Esophagus muscularis mucosa (tissue), 4 donors: ENCODE results near the gene PLPP1. TPM values are rescaled to one million over a fixed set of nuclear protein-coding genes. Genes with fewer than 3 reads are reported as not detected.

ENCODE experiments used
- DNase-seq: peaks from one replicate; pipeline ENCODE4 v3.0.0-alpha.2; 2017; ENCODE audit errors: extremely low spot score
- H3K27ac ChIP-seq, 4 donors: fragments of 200-600 bp; sonication (generic); replicated peaks in 1 of 4; 1 replicate in 3 of 4; 2 replicates in 1 of 4; pipeline ENCODE4 v1.5.1; 2016 to 2019; ENCODE audit warnings: mild to moderate bottlenecking in 1 of 4
- H3K27me3 ChIP-seq, 4 donors: fragments of 200-600 bp; sonication (generic); one replicate each; pipeline versions ENCODE4 v1.5.1 to v1.6.0; 2016 to 2019
- H3K36me3 ChIP-seq, 4 donors: fragments of 200-600 bp; sonication (generic); one replicate each; pipeline ENCODE4 v1.5.1; 2016 to 2019
- H3K4me1 ChIP-seq, 4 donors: fragments of 200-600 bp; sonication (generic); one replicate each; pipeline ENCODE4 v1.5.1; 2016 to 2019
- H3K4me3 ChIP-seq, 4 donors: fragments of 200-600 bp; sonication (generic); 1 replicate in 2 of 4; 2 replicates in 2 of 4; pipeline ENCODE4 v1.5.1; 2016 to 2019; ENCODE audit warnings: mild to moderate bottlenecking in 4 of 4, moderate library complexity in 1 of 4
- H3K9me3 ChIP-seq, 4 donors: fragments of 200-600 bp; sonication (generic); 1 replicate in 3 of 4; 2 replicates in 1 of 4; pipeline ENCODE4 v1.5.1; 2016 to 2019
- EP300 ChIP-seq: sonication (generic); formaldehyde crosslinking; IDR thresholded peaks from one replicate; pipeline ENCODE4 v1.6.1; 2017; ENCODE audit warnings: antibody characterized with exemption
- POLR2A ChIP-seq: fragments of 450-650 bp; IDR thresholded peaks from one replicate; pipeline ENCODE4 v1.6.1; 2017; ENCODE audit warnings: antibody characterized with exemption, moderate library complexity, mild to moderate bottlenecking, low read depth
- POLR2AphosphoS5 ChIP-seq, 2 donors: sonication (generic); formaldehyde crosslinking; IDR thresholded peaks; one replicate each; pipeline ENCODE4 v1.6.1; 2017; ENCODE audit warnings: antibody characterized with exemption in 2 of 2
- WGBS: methylation state at CpG from one replicate; pipeline ENCODE4 v1.1.5; 2018; 5-methylcytosine and 5-hydroxymethylcytosine counted together
- intact Hi-C: fragments of 100-400 bp; cut with DNase I; formaldehyde crosslinking; loops from one replicate; pipeline ENCODE4 v1.15.1; 2023
- total RNA-seq, 4 donors: library from RNA; depleted of rRNA; stranded (reverse); fragments of >200 nt; gene quantifications; one replicate each; pipeline versions ENCODE4 v1.1.0 to v1.2.1, GENCODE V29; 2016
- TF ChIP-seq, protein P1 (sequence below), 3 experiments: fragments of 200-600 bp in 2 of 3; fragments of 450-650 bp in 1 of 3; sonication (generic) in 2 of 3; IDR thresholded peaks; one replicate each; pipeline ENCODE4 v1.5.1; 2017 to 2019; ENCODE audit warnings: antibody characterized with exemption in 3 of 3, mild to moderate bottlenecking in 2 of 3, moderate library complexity in 1 of 3

Gene PLPP1
- total RNA-seq, 4 donors from 2014 or later: 186 to 306 (median 241) TPM

GRCh38 chr5:55572020-55572419, 37.3 kb upstream of the PLPP1 start:
- H3K4me1 ChIP-seq: peaks cover 23 to 31% (median 27%) of the 10 kb centered on the region in 4 donors
- TF ChIP-seq POLR2A (no peak), POLR2AphosphoS5 (IDR thresholded peaks at IDR 0.05) (no peak), EP300 (no peak)
- TF ChIP-seq, protein P1, sequence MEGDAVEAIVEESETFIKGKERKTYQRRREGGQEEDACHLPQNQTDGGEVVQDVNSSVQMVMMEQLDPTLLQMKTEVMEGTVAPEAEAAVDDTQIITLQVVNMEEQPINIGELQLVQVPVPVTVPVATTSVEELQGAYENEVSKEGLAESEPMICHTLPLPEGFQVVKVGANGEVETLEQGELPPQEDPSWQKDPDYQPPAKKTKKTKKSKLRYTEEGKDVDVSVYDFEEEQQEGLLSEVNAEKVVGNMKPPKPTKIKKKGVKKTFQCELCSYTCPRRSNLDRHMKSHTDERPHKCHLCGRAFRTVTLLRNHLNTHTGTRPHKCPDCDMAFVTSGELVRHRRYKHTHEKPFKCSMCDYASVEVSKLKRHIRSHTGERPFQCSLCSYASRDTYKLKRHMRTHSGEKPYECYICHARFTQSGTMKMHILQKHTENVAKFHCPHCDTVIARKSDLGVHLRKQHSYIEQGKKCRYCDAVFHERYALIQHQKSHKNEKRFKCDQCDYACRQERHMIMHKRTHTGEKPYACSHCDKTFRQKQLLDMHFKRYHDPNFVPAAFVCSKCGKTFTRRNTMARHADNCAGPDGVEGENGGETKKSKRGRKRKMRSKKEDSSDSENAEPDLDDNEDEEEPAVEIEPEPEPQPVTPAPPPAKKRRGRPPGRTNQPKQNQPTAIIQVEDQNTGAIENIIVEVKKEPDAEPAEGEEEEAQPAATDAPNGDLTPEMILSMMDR (IDR thresholded peaks at IDR 0.05): no peak

GRCh38 chr5:55570570-55570969, 35.8 kb upstream of the PLPP1 start:
- Histone ChIP-seq H3K4me3 (no peak overlapping the region), H3K4me1 (peaks cover 9 to 17% (median 15%) of the 10 kb centered on the region in 4 donors), H3K27me3 (no peaks in the 10 kb centered on the region), H3K9me3 (no peaks in the 10 kb centered on the region), H3K36me3 (no peaks in the 10 kb centered on the region), H3K27ac (peak overlapping the region in 1 of 4 donors; percentile 23)
- intact Hi-C loops: no loop called here
- 95% methylated on average over 4 of the region's 4 CpGs for WGBS
- no peak for DNase-seq
- TF ChIP-seq EP300 (no peak), POLR2AphosphoS5 (IDR thresholded peaks at IDR 0.05) (no peak), POLR2A (no peak)
- TF ChIP-seq, protein P1 (IDR thresholded peaks at IDR 0.05): no peak

More at GRCh38 chr5:55572020-55572419, 37.3 kb upstream of the PLPP1 start:
- intact Hi-C loops: no loop called here
- DNase-seq: no peak
- Histone ChIP-seq H3K27me3 (no peaks in the 10 kb centered on the region), H3K9me3 (no peaks in the 10 kb centered on the region), H3K27ac (no peak overlapping the region), H3K36me3 (no peaks in the 10 kb centered on the region), H3K4me3 (no peak overlapping the region)

DNA sequence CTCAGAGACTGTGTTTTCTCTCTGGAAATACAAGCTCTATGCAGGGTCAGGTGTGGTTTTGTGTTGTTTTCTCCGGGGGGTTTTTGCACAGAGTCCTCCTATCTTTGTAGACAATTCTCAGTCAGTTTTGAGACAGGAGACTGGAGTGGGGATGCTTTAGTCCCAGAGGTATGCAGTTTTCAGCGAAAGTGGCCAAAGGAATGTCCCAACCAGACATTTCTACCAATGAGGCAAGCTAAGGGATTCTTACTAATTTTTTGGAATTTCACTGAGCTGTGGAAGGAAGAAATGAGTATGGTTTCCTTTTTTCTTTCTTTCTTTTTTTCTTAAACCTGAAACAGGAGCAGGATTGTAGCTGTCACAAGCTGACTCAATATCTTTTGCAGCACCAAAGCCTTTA, 35.3 kb upstream of the PLPP1 start:
- intact Hi-C loops: no loop called here
- H3K4me1 ChIP-seq: peaks cover 8 to 17% (median 15%) of the 10 kb centered on the region in 4 donors
- H3K27ac ChIP-seq: peak overlapping the region; percentile 10 to 31 (median 18)
- no peaks in the 10 kb centered on the region for H3K36me3 ChIP-seq
- no peaks in the 10 kb centered on the region for H3K9me3 ChIP-seq
- no peaks in the 10 kb centered on the region for H3K27me3 ChIP-seq
- no peak for DNase-seq
- TF ChIP-seq EP300 (no peak), POLR2AphosphoS5 (IDR thresholded peaks at IDR 0.05) (no peak), POLR2A (no peak)
- TF ChIP-seq, protein P1 (IDR thresholded peaks at IDR 0.05): no peak
- H3K4me3 ChIP-seq: no peak overlapping the region
- WGBS: 92% methylated on average over 2 of the region's 2 CpGs

- intact Hi-C loops: no loop called here
- H3K36me3 ChIP-seq: no peaks in the 10 kb centered on the region
- H3K9me3 ChIP-seq: no peaks in the 10 kb centered on the region
- DNase-seq: no peak
- TF ChIP-seq, protein P1 (IDR thresholded peaks at IDR 0.05): no peak
- peak in 1 of 2 donors; percentile 25 for TF ChIP-seq POLR2AphosphoS5 (IDR thresholded peaks at IDR 0.05)
- no peak for TF ChIP-seq EP300
- TF ChIP-seq POLR2A: no peak
- peak overlapping the region; percentile 10 to 31 (median 18) for H3K27ac ChIP-seq
- WGBS: 74% methylated on average over 3 of the region's 3 CpGs
- no peaks in the 10 kb centered on the region for H3K27me3 ChIP-seq
- peaks cover 8 to 17% (median 15%) of the 10 kb centered on the region in 4 donors for H3K4me1 ChIP-seq
- H3K4me3 ChIP-seq: no peak overlapping the region
Measured at GRCh38 chr5:55569513-55569865, 34.7 kb upstream of the PLPP1 start.
